Hematopoietic multipotent progenitor cell treated with erythropoietin and hydrocortisone succinate and interleukin-3 and kit ligand, for 8 days (in vitro differentiated cells): ENCODE data around the gene PPME1.
"Not testable (repeated sequence)": the region's sequence is repeated elsewhere in the genome, so short reads cannot be mapped to it uniquely, and the experiment has no call there.

Experiments
- DNase-seq: peaks from one replicate; pipeline ENCODE4 v3.0.0-alpha.2; 2015

PPME1 gene

DNA sequence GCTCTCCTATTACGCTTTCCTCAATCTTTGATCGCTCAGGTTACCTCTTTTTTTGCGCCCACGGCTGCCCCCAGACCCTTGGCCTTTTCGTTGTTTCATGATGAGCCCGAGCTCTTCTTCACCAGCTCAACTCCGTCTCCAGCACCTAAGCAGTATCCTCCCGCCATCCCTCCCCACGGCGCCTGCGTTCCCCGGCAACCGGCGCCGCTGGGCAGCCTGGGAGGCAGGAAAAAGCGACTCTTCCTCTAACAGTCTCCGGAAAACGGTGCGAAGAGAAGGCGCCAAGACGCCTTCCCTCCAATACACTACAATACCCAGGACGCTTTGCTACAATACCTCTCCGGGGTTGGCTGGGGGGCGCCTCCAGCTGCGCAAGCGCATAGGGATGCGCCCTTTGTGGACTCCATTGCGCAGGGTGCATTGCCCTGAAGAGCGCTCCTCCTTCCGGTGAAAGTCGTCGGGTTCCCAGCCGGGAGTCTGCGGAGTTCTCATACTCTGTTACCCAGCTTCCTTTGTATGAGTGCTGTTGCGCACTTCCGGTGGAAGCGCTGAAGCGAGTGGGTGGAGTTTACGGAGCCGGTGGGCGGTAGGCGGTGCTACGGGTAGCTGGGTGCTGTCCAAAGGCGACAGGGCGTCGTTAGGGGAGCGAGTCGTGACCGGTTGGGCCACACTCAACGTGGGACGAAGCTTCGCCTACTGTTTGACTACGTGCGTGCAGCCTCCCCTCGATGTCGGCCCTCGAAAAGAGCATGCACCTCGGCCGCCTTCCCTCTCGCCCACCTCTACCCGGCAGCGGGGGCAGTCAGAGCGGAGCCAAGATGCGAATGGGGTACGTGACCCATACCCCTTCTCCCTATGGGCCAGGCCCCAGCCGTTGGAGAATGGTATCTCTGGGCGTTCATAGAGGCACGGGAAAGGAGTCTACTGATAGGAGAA lies at the start of gene PPME1, which contains the start of gene C2CD3:
PPME1 (plus strand) TSS at position 596 of the 936 bp plus-strand sequence; CDS start at position 729, 133 bp downstream.
C2CD3 (minus strand) TSS at position 309 of the 936 bp plus-strand sequence; CDS start at position 99, 210 bp downstream.
- peak; percentile 100 for DNase-seq

DNA sequence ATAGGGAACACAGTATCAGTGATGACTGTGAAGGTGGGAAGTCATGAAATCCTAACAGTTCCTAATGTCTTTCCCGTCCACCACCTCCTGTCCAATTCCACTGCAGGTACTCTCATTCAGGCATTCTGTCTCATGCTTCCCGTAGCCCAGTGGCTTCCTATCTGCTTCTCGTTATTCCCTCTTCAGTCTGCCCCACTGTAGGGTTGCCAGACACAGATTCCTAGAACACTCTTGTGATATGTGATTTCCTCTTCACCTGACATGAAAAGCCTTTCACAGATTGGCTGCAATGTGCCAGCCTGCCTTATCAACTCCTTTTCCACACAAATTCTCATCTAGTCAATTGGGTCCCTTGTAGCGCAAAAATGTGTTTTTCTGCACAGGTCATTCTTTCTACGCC lies 49.3 kb upstream of the PPME1 start:
- DNase-seq, result no peak

- DNase-seq, result no peak
Measured at GRCh38 chr11:74123008-74123448, 48.1 kb upstream of the PPME1 start.

GRCh38 chr11:74129121-74129520 lies 42.0 kb upstream of the PPME1 start:
- DNase-seq, result not testable (repeated sequence)

DNA sequence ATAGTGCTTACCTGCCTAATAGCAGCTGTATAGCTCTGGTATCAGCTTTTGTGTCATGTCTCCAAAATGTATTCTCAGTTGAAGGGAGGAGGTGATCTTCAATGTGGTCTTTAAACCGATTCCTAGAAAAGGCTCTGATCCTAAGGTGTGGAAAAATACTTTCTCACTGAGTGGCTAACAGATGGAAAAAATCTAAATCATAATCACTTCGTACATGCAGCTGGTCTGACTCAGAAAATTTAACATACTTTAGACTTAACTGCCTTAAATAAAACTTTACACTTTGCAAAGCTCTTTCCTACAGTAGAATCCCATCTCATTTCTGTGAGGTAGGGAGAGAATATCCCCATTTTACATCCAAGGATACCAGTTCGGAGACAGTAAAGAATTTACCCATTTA lies 38.3 kb upstream of the PPME1 start:
- DNase-seq, result no peak

- no peak for DNase-seq
Measured at GRCh38 chr11:74133436-74133835, 37.7 kb upstream of the PPME1 start.

GRCh38 chr11:74134661-74135060 lies 36.4 kb upstream of the PPME1 start:
- no peak for DNase-seq

DNA sequence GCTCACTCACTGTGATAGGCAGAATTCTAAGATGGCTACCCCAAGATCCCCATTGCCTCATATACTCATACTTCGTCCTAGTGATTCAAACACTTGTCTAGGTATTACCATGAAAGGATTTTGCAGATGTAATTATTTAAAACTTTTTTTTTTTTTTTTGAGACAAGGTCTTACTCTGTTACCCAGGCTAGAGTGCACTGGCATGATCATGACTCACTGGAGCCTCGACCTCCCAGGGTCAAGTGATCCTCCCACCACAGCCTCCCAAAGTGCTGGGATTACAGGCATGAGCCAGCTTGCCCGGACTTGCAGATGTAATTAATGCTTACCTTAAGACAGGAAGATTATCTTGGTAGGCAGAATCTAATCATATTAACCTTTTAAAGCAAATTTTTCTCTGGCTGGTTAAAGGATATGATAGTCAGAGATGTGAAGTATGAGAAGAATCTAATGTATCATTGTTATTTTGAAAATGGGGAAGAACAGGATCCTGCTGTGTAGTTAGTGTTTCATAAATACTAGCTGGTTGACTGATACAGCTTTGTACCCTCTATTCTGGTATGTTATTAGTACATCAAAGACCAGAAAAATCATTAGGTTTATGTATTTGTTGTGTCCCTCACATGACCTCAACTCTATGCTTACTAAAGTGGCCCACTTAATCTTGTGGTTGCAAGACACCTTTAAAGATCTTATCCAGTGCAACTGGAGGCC lies 35.8 kb upstream of the PPME1 start:
- DNase-seq, result no peak

- no peak for DNase-seq
Measured at GRCh38 chr11:74138021-74138420, 33.1 kb upstream of the PPME1 start.

DNA sequence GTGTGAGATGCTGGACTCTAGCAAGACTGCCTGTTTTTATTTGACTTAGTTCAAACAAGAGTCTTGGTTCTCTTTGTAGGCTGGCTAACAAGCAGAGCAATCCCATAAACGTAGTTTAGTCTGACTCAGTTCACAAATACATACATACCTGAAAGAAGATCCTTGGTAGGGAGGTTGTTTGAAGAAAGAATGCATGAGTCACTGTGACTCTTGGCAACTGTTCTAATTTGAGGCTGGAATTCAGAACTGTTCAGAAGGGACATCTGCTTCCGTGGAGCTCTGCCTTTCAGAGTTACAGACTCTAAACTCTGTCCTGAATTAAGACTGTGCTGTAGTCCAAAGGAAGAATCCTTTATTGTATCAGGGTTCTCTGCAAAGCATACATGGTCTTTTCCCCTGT lies 32.5 kb upstream of the PPME1 start:
- DNase-seq, result no peak

- no peak for DNase-seq
Measured at GRCh38 chr11:74139151-74139918, 31.8 kb upstream of the PPME1 start.

DNA sequence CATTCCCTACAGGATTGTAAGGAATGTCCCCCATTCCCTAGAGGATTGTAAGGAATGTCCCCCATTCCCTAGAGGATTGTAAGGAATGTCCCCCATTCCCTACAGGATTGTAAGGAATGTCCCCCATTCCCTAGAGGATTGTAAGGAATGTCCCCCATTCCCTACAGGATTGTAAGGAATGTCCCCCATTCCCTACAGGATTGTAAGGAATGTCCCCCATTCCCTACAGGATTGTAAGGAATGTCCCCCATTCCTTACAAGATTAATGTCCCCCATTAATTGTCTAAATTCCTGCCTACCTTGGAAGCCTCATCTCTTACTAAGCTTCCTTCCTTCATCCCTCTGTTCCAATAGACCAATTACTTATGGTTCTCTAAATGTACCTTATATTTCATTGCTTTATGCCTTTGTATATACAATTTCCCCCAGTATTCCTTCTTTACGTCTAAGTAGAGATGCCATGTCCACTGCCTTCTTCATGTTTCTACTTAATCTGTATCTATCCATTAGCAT lies 31.1 kb upstream of the PPME1 start:
- DNase-seq, result not testable (repeated sequence)

- no peak for DNase-seq
Measured at GRCh38 chr11:74141241-74141695, 29.8 kb upstream of the PPME1 start.

GRCh38 chr11:74141908-74142307 lies 29.2 kb upstream of the PPME1 start:
- DNase-seq, result no peak

DNA sequence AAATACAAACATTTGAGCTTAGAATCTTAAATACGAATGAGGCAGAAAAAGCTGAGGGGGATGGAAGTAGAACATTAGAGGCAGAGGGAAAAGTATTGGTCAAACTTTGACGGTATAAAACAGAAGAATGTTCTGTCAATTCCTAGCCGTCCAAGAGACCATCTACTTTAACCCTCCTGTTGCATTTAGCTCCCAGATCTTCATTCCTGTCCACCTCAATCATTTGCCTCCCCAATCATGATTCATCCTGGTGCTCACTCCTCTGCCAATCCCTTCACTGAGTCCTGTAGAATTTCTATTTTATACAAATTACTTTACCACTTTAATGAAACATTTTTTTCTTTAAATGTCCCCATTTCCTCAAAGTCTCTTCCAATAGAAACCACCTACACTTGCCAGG lies 28.5 kb upstream of the PPME1 start:
- DNase-seq, result no peak

- no peak for DNase-seq
Measured at GRCh38 chr11:74144592-74144991, 26.5 kb upstream of the PPME1 start.

DNA sequence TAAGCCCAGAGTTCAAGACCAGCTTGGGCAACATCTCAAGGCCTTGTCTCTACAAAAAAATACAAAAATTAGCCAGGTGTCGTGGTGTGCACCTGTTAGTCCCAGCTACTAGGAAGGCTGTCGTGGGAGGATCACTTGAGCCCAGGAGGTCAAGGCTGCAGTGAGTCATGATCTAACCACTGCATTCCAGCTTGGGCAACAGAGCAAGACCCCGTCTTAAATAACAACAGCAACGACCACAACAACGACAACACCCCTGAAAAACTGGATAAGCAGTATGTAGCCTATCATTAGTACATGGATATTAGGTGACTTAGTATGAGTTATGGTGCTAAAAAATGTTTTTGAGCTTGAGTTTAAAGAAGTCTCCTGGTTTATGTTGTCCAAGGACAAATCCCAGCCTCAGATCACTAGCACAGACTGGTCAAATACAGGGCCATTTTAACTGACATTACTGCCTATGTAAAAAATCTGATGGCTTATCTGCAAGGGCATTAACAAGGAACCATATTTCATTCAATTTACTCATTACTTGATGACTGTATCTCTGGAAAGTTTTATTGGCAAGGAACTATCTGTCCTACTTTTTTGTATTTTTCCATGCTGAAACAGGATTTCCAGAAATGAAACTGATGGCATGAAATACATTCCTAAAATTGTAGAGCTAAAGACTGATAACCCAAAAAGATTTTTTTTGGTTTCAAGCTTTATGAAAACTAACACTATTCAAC lies 23.7 kb upstream of the PPME1 start:
- no peak for DNase-seq

- no peak for DNase-seq
Measured at GRCh38 chr11:74153224-74153623, 17.9 kb upstream of the PPME1 start.

GRCh38 chr11:74154620-74155281 lies 16.3 kb upstream of the PPME1 start:
- DNase-seq, result no peak

DNA sequence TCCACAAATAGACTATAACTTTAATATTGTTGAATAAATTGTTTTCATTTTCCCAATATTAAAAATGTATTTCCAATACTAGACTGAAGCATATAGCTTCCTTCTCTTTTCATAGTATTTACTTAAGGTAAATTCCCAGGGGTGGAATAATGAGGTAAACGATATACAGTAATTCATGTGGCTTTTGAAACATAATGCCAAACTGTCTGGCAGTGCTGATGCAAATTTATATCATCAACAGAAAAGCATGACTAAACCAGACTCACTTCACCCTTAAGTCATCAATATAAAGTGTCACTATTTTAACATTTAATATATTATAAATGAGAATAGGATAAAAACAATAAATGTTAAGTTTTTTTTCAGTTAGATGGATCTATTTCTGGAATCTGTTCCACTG lies 13.9 kb upstream of the PPME1 start:
- no peak for DNase-seq

DNA sequence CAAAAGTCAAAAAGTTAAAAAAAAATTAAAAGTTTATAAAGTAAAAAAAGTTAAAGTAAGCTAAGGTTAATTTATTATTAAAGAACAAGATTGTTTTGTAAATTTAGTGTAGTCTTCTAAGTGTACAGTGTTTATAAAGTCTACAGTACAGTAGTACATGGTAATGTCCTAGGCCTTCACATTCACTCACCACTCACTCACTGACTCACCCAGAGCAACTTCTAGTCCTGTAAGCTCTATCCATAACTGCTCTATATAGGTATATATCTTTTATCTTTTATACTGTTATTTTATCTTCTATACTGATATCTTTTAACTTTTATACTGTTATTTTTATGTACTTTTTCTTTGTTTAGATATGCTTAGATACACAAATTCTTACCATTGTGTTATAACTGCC lies 11.4 kb upstream of the PPME1 start:
- no peak for DNase-seq
